ENCODE results near the gene TRA2A.
"Not testable (repeated sequence)": the region's sequence is repeated elsewhere in the genome, so short reads cannot be mapped to it uniquely, and the experiment has no call there.

Gene TRA2A

GRCh38 chr7:23531794-23532489 lies at the start of gene TRA2A:
Gene TRA2A (minus strand): TSS chr7:23531981. CDS start chr7:23531824, 157 bp downstream.
- DNase-seq, result peak; percentile 95

- DNase-seq, result peak; percentile 74
Observed at GRCh38 chr7:23570592-23571200, 38.9 kb upstream of the TRA2A start.

GRCh38 chr7:23558303-23558702 lies 26.5 kb upstream of the TRA2A start:
- no peak for DNase-seq

GRCh38 chr7:23547662-23548061 lies 15.9 kb upstream of the TRA2A start:
- DNase-seq, result no peak

GRCh38 chr7:23546897-23547572 lies 15.3 kb upstream of the TRA2A start:
- DNase-seq, result peak; percentile 90

GRCh38 chr7:23545493-23545892 lies 13.7 kb upstream of the TRA2A start:
- no peak for DNase-seq

GRCh38 chr7:23544913-23545354 lies 13.2 kb upstream of the TRA2A start:
- DNase-seq, result peak; percentile 49

GRCh38 chr7:23542752-23543151 lies 11.0 kb upstream of the TRA2A start:
- no peak for DNase-seq

- DNase-seq, result no peak
Observed at GRCh38 chr7:23539494-23539907, 7.7 kb upstream of the TRA2A start.

GRCh38 chr7:23538301-23538700 lies 6.5 kb upstream of the TRA2A start:
- no peak for DNase-seq

- peak; percentile 24 for DNase-seq
Observed at GRCh38 chr7:23533238-23533604, 1.4 kb upstream of the TRA2A start.

- no peak for DNase-seq
Observed at GRCh38 chr7:23532490-23533237, 883 bp upstream of the TRA2A start.

GRCh38 chr7:23531050-23531793 lies 559 bp downstream of the TRA2A start:
- DNase-seq, result peak; percentile 67

GRCh38 chr7:23530405-23530804 lies 1.4 kb downstream of the TRA2A start:
- peak; percentile 55 for DNase-seq

- DNase-seq, result no peak
Observed at GRCh38 chr7:23529262-23529859, 2.4 kb downstream of the TRA2A start.

- not testable (repeated sequence) for DNase-seq
Observed at GRCh38 chr7:23525611-23526010, 6.2 kb downstream of the TRA2A start.

- DNase-seq, result no peak
Observed at GRCh38 chr7:23524473-23524872, 7.3 kb downstream of the TRA2A start.

- no peak for DNase-seq
Observed at GRCh38 chr7:23523486-23524075, 8.2 kb downstream of the TRA2A start.

- DNase-seq, result peak; percentile 15
Observed at GRCh38 chr7:23520582-23520981, 11.2 kb downstream of the TRA2A start.

- no peak for DNase-seq
Observed at GRCh38 chr7:23514755-23515154, 17.0 kb downstream of the TRA2A start.

- not testable (repeated sequence) for DNase-seq
Observed at GRCh38 chr7:23513746-23514145, 18.0 kb downstream of the TRA2A start.

- no peak for DNase-seq
Observed at GRCh38 chr7:23494009-23494408, 37.8 kb downstream of the TRA2A start.
